Natural killer cell (primary cell): Measurements from ENCODE around the gene TRIM47. TPM values are rescaled to one million over a fixed set of nuclear protein-coding genes. Genes with fewer than 3 reads are reported as not detected.

ENCODE experiments used
- ATAC-seq, 3 donors: fragments of 150-1000 bp in 2 of 3; fragments of 200-7000 bp in 1 of 3; cut with Tn5 transposase; 1 replicate in 1 of 3; 2 replicates in 2 of 3; pipeline ENCODE4 v1.10.0; 2021; ENCODE audit warnings: mild to moderate bottlenecking in 2 of 3, moderate library complexity in 2 of 3
- DNase-seq, 2 donors: peaks; one replicate each; pipeline versions ENCODE4 v3.0.0 to v3.0.0-alpha.2; 2013 to 2021; ENCODE audit warnings: mixed read lengths in 1 of 2
- H3K27ac ChIP-seq: one replicate; pipeline ENCODE4 v1.5.1; 2013; ENCODE audit warnings: mild to moderate bottlenecking, low read length
- H3K27me3 ChIP-seq: one replicate; pipeline ENCODE4 v1.6.1; 2013; ENCODE audit warnings: low read length; ENCODE audit not compliant: control insufficient read depth, insufficient read depth
- H3K36me3 ChIP-seq: one replicate; pipeline ENCODE4 v1.6.1; 2013; ENCODE audit warnings: low read length; ENCODE audit not compliant: control insufficient read depth, insufficient read depth
- H3K4me1 ChIP-seq: one replicate; pipeline ENCODE4 v1.6.1; 2013; ENCODE audit warnings: low read length; ENCODE audit not compliant: control insufficient read depth, insufficient read depth
- H3K4me3 ChIP-seq: one replicate; pipeline ENCODE4 v1.5.1; 2013; ENCODE audit warnings: low read length
- H3K9me3 ChIP-seq: one replicate; pipeline ENCODE4 v1.6.1; 2013; ENCODE audit warnings: low read length; ENCODE audit not compliant: control insufficient read depth, insufficient read depth
- H3K27ac Mint-ChIP-seq, 2 donors: one replicate each; pipeline ENCODE4 v1.8.0; 2022; ENCODE audit warnings: mild to moderate bottlenecking in 2 of 2, mixed read lengths in 2 of 2, moderate library complexity in 1 of 2
- H3K27me3 Mint-ChIP-seq, 2 donors: one replicate each; pipeline ENCODE4 v1.8.0; 2022; ENCODE audit warnings: low read depth in 2 of 2, mixed read lengths in 2 of 2
- H3K36me3 Mint-ChIP-seq: one replicate; pipeline ENCODE4 v1.8.0; 2022; ENCODE audit warnings: mixed read lengths
- H3K4me1 Mint-ChIP-seq, 2 donors: one replicate each; pipeline ENCODE4 v1.8.0; 2022; ENCODE audit warnings: mixed read lengths in 2 of 2
- H3K4me3 Mint-ChIP-seq: one replicate; pipeline ENCODE4 v1.8.0; 2022; ENCODE audit warnings: mild to moderate bottlenecking, moderate library complexity, mixed read lengths
- H3K9me3 Mint-ChIP-seq, 2 donors: one replicate each; pipeline ENCODE4 v1.8.0; 2022; ENCODE audit warnings: mixed read lengths in 2 of 2
- WGBS: methylation state at CpG from one replicate; pipeline ENCODE4 v1.1.7; 2013; ENCODE audit warnings: missing lambda C conversion rate; ENCODE audit not compliant: insufficient coverage; 5-methylcytosine and 5-hydroxymethylcytosine counted together
- intact Hi-C: fragments of 100-400 bp; cut with micrococcal nuclease; formaldehyde crosslinking; loops from one replicate; pipeline ENCODE4 v1.14.2; 2022
- total RNA-seq, 4 donors: library from RNA; stranded (reverse); fragments of 120-200 nt in 1 of 4; gene quantifications; one replicate each; pipeline versions ENCODE4 v1.2.3 to v1.2.4, GENCODE V29; 2013 to 2022
- TF ChIP-seq, protein P1 (sequence below): fragments of 200-600 bp; IDR thresholded peaks from one replicate; pipeline ENCODE4 v1.8.0; 2022; ENCODE audit warnings: antibody characterized with exemption

Gene TRIM47
- total RNA-seq, 3 donors from 2014 or later (not counting 1 experiment from before 2014, with no cell fraction given) = 1.2 to 2.5 (median 2.0) TPM

DNA sequence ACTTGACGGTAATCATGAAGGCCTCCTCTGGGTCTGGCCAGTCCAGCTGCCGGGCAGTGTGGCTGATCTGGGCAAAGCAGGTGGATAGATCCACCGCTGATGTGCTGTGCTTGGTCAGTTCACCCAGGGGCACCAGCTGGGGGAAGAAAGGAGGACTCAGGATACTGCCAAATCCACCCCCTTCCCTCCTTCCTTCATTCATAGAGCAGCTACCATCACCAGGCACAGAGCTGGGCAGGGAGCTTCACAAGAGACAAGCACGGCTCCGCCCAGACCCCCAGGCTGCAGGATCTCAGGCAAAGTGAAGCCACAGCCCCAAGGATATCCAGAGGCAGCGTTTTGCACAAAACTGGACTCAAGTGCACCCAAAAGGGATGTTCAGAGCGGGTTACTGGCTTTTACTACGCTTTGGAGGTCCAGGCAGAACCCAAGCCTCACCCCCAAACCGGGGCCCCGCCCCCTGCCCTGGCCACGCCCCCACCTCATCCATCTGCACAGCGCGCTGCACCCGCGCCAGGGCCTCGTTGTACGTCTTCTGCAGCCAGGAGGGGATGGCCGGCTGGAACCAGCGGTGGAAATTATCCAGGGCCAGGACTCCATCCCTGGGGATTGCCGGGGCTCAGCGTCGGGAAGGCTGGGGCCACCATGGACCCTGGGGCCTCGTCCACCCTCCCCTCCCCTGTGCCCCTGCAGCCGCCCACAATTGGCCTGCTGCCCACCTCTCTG lies 43.3 kb downstream of the TRIM47 start:
- Histone ChIP-seq H3K27ac (peak overlapping the region; percentile 94), H3K9me3 (no peaks in the 10 kb centered on the region), H3K4me1 (peaks cover 43% of the 10 kb centered on the region), H3K27me3 (no peaks in the 10 kb centered on the region), H3K36me3 (peaks cover 75% of the 10 kb centered on the region), H3K4me3 (no peak overlapping the region)
- intact Hi-C loops = no loop called here
- Mint-ChIP-seq H3K9me3 (no peaks in the 10 kb centered on the region), H3K27ac (peak overlapping the region; percentile 97 to 99), H3K4me1 (peaks cover 23 to 38% of the 10 kb centered on the region in 2 donors), H3K27me3 (no peaks in the 10 kb centered on the region), H3K36me3 (no peaks in the 10 kb centered on the region), H3K4me3 (no peak overlapping the region)
- ATAC-seq (no peak), DNase-seq (no peak)
- 94% methylated on average over 24 of the region's 24 CpGs for WGBS
- TF ChIP-seq, protein P1, sequence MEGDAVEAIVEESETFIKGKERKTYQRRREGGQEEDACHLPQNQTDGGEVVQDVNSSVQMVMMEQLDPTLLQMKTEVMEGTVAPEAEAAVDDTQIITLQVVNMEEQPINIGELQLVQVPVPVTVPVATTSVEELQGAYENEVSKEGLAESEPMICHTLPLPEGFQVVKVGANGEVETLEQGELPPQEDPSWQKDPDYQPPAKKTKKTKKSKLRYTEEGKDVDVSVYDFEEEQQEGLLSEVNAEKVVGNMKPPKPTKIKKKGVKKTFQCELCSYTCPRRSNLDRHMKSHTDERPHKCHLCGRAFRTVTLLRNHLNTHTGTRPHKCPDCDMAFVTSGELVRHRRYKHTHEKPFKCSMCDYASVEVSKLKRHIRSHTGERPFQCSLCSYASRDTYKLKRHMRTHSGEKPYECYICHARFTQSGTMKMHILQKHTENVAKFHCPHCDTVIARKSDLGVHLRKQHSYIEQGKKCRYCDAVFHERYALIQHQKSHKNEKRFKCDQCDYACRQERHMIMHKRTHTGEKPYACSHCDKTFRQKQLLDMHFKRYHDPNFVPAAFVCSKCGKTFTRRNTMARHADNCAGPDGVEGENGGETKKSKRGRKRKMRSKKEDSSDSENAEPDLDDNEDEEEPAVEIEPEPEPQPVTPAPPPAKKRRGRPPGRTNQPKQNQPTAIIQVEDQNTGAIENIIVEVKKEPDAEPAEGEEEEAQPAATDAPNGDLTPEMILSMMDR = no peak

DNA sequence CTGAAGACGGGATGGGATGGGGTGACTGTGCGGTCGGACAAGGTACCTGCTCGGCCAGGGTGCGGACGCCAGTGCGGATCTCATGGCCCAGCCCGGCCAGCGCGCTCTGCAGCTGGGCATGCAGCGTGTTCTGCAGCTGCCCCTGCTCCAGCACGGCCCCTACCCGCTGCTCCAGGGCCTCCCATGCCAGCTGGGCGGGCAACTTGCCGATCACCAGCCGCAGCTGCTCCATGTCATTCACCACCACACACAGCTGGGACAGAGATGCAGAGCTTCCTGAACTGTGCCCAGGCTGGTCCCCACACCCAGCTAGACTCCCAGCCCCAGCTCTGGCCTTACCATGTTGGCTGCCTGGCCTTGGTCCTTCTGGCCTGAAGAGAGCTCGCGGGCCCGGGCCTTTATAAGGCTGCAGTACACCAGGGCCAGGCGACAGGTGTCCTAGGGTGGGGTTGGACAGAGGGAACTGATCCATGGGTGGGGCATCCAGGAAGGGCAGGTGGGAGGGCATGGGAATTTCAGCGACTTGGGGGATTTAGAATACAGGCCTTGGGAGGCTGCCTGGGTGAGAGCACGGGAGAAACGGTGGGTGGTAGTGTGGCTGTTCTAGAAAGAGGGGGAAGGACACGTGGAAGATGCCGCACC lies 44.0 kb downstream of the TRIM47 start:
- Histone ChIP-seq H3K36me3 (peaks cover 76% of the 10 kb centered on the region), H3K4me1 (peaks cover 43% of the 10 kb centered on the region), H3K27me3 (no peaks in the 10 kb centered on the region), H3K4me3 (no peak overlapping the region), H3K27ac (peak overlapping the region; percentile 94), H3K9me3 (no peaks in the 10 kb centered on the region)
- no peaks in the 10 kb centered on the region for H3K36me3 Mint-ChIP-seq
- TF ChIP-seq, protein P1 = no peak
- peak overlapping the region; percentile 97 to 99 for H3K27ac Mint-ChIP-seq
- ATAC-seq (no peak), DNase-seq (no peak)
- WGBS = 94% methylated on average over 25 of the region's 25 CpGs
- H3K4me1 Mint-ChIP-seq = peaks cover 23 to 42% of the 10 kb centered on the region in 2 donors
- H3K27me3 Mint-ChIP-seq = no peaks in the 10 kb centered on the region
- intact Hi-C loops = no loop called here
- H3K9me3 Mint-ChIP-seq = no peaks in the 10 kb centered on the region
- H3K4me3 Mint-ChIP-seq = no peak overlapping the region

DNA sequence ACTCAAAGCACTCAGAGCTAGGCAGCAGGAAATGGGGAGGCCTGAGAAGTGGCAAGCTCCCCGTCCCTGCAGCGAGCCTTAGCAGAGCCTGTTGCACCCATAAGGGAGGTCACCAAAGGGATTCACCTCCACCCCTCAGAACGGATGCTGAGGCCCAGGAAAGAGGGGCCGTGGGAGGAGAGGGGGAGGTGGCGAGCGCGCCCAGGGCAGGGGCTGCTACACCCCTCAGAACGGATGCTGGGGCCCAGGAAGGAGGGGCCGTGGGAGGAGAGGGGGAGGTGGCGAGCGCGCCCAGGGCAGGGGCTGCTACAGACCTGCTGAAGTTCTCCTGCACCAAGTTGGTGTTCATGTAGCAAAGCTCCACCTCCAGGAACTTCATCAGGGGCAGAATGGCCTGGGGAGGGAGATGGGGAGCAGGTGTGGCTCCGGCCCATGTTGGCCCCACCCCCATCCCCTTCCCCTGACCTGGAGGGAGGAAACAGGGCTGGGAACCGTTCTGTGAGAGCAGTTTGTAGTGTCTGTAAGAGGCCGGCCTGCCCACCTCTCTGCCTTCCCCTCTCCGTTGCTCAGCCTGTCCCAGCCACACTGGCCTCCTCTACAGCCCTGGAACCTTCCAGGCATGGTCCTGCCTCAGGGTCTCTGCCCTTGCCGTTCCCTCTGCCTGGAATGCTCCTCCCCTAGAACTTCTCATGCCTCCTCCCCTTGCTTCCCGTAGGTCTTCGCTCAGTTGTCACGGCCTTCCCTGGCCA lies 45.6 kb downstream of the TRIM47 start:
- Histone ChIP-seq H3K4me3 (peak overlapping the region; percentile 18), H3K27me3 (no peaks in the 10 kb centered on the region), H3K9me3 (no peaks in the 10 kb centered on the region), H3K36me3 (peaks cover 76% of the 10 kb centered on the region), H3K27ac (peak overlapping the region; percentile 94), H3K4me1 (peaks cover 52% of the 10 kb centered on the region)
- TF ChIP-seq, protein P1 = no peak
- Mint-ChIP-seq H3K4me3 (peak overlapping the region; percentile 85), H3K4me1 (peaks cover 23 to 46% of the 10 kb centered on the region in 2 donors), H3K9me3 (no peaks in the 10 kb centered on the region), H3K27ac (peak overlapping the region; percentile 97 to 99), H3K27me3 (no peaks in the 10 kb centered on the region), H3K36me3 (no peaks in the 10 kb centered on the region)
- WGBS = 23% methylated on average over 17 of the region's 20 CpGs
- peak; percentile 14 to 46 (median 16) for ATAC-seq
- intact Hi-C loops = loop anchor here (1.0 kb wide), 1 partner anchor 49 kb away; the partner anchor contains the start of gene UNK
- peak in 1 of 2 donors; percentile 54 for DNase-seq
